ENCODE results near the gene BAD. TPM values are rescaled to one million over a fixed set of nuclear protein-coding genes. Genes with fewer than 3 reads are reported as not detected.
A peak's percentile ranks its signal among the peaks of the same experiment; 100 is the strongest.
"Not testable (repeated sequence)": the region's sequence is repeated elsewhere in the genome, so short reads cannot be mapped to it uniquely, and the experiment has no call there.

The BAD gene
- total RNA-seq, 1 donor: 32.6 TPM

DNA sequence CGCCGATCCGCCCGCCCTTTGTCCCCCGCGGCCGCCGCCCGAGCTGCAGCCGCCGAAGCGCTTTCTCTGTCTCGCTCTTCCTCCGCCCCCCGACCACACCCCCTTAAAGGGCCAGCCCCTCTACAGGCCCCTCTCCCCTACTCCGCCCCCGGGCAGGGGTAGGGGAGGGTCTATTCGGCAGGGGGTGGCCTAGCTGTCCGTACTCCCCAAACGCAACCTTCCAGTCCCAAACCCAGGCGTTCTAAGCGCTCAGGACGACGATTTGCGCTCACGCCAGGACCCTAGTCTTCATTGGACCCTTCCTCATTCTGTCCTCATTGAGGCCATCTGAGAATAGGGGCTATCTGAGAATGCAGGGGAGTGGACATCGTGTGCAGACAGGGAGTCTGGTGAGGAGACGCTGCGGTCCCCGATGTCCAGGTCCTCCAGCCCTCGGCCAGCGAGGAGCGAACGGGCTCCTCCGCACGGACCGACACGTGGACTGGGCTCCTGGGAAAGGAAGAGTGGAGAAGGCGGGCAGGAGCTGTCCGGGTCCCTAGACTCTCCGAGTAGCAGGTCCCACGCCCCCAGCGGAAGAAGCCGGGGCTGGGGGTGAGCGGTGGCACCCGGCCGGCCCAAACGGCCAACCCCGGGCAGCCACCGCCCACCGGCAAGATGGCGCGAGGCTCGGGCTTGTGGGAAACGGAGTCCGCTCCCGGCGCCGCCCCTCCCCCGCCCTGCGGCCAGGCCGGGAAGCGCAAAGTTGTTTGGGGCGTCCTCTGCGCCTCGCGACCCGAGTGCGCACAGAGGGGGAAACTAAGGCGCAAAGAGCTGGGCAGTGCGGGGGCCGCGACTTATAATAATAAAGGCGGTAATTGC is 37.4 kb downstream of the BAD start, which contains the start of gene PPP1R14B:
Gene PPP1R14B, minus strand, starts transcription at position 73 of the 858 bp plus-strand sequence. CDS start 270 bp downstream, outside the sequence.
- peak in 2 of 3 donors; percentile 79 to 85 for DNase-seq (ENCODE audit: low read depth in 2 of 3, low spot score in 2 of 3)

DNA sequence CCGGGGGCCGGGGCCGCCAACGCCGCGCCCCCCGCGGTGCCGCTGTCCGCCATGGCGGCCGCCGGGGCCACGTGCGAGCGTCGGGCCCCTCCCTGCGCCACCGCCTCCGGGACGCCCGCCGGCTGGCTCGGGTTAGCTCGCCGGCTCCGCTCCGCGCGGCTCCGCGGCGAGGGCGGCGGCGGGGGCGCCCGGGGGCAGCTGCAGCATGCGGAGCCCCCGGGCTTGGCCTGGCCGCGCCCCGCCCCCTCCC is 37.9 kb downstream of the BAD start:
- DNase-seq (ENCODE audit: low read depth in 2 of 3, low spot score in 2 of 3): not testable (repeated sequence)

DNA sequence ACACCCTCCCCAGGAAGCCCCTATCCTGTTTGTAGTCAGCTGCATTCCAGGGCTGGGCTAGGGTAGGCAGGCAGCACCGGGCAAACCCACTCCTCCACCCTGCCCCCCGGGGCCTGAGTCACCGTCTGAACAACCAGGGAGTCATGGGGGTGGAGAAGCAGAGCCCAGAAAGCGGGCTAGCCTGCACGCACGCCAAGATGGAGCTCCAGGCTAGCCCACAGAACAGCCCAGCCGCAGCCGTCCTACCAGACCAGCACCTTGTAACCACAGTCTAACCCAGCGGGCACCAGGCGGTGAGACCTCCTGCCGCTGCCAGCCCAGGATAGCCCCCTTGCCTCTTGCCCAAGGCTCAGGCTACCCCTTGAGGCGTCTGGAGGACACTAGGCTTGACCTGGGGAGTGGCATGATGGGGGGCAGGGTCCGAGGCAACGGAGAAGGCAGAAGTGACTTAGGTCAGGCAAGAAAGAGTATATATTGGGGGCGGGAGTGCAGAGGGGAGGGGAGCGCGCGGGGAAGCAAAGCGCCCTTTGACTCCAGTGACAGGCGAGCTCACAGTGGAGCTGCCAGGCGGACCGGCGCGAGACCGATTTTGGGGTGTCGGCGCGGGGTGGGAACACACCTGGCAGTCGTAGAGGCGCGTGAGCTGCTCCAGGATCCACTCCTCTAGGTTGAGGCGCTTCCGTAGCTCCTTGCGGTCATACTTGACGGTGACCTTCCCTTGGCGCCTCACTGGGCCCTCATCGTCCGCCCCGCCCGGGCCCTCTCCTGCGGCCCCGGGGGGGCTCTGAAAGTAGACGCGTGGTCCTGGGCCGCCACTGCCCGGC is 38.5 kb downstream of the BAD start:
- peak in 2 of 3 donors; percentile 85 to 90 for DNase-seq (ENCODE audit: low read depth in 2 of 3, low spot score in 2 of 3)

DNA sequence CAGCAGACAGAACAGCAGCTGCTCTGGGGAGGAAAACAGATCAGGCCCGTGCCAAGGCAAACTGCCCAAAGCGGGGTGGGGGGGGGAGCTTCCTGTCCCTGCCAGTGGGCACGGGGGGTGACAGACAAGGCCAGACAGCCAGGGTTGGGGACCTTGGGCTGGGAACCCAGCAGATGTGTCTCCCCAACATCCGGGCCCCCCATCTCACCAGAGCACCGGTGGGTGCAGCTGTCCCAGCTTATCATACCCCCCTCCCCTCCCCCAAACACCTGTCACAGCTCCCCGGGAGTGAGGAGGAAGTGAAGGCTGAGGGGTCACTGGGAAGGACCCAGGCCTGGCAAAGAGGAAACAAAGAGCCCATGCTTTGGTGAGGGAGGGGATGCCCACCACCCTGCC is 39.1 kb downstream of the BAD start:
- DNase-seq (ENCODE audit: low read depth in 2 of 3, low spot score in 2 of 3): peak in 2 of 3 donors; percentile 62 to 70

DNA sequence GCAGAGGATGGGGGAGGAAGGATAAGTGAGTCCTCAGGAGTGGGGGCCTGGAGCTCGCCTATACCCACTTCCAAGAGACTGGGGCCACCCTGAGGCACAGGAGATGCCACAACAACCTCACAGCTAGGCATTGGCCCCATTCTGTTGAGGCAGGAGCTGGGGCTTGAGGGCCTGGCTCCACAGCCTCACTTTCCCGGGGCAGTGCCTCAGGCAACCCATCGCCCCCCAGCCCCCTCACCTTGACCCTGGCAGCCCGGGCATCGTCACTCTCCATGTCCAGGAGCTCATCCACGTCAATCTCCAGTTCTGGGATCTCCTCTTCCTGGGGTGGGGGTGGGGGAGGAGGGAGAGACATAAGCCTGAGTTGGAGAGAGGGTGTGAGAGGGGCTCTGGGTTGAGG is 39.5 kb downstream of the BAD start:
- DNase-seq (ENCODE audit: low read depth in 2 of 3, low spot score in 2 of 3): no peak

DNA sequence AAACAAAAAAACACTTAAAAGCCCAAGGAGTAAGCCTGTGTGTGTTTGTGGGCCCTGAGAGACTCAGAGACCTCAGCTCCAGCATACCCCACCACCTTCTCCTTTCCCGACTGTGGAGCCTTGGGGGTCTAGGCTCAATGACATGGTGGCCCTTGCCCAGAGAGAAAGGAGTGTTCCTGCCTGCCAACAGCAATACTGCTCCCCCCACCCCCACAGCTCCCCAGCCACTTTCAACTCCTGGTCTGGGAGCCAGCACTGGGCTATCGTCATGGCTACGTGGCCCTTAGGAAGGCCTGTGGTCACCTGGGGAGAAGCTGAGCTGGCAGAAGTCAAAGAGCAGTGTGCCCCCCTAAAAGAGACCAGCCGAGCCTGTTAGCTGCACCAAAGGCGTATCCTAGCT is 40.4 kb downstream of the BAD start:
- no peak for DNase-seq (ENCODE audit: low read depth in 2 of 3, low spot score in 2 of 3)

DNA sequence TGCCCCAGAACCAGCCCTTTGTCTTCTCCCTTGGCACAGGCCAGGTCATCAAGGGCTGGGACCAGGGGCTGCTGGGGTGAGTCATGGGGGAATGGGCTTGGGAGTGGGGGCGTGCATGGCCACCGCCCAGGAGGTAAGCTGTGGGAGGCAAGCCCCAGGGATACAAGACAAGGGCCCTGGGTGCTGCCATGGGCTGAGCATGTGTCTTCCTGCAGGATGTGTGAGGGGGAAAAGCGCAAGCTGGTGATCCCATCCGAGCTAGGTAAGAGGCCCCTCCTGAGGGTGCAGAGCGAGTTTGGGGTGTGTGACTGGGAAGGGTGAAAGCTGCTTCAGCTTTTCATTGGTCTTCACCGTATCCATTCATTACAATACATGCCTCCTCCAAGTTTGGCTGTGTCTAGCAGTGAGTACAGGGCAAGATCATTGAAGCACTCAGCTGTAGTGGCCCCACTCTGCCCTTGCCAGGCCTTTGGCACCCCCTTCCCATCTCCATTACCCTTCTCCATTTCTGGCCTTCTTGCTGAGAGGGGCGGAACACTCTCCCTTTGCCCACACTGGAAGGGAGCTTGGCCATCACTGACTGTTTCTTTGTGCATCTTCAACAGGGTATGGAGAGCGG is 41.1 kb downstream of the BAD start:
- DNase-seq (ENCODE audit: low read depth in 2 of 3, low spot score in 2 of 3): no peak

DNA sequence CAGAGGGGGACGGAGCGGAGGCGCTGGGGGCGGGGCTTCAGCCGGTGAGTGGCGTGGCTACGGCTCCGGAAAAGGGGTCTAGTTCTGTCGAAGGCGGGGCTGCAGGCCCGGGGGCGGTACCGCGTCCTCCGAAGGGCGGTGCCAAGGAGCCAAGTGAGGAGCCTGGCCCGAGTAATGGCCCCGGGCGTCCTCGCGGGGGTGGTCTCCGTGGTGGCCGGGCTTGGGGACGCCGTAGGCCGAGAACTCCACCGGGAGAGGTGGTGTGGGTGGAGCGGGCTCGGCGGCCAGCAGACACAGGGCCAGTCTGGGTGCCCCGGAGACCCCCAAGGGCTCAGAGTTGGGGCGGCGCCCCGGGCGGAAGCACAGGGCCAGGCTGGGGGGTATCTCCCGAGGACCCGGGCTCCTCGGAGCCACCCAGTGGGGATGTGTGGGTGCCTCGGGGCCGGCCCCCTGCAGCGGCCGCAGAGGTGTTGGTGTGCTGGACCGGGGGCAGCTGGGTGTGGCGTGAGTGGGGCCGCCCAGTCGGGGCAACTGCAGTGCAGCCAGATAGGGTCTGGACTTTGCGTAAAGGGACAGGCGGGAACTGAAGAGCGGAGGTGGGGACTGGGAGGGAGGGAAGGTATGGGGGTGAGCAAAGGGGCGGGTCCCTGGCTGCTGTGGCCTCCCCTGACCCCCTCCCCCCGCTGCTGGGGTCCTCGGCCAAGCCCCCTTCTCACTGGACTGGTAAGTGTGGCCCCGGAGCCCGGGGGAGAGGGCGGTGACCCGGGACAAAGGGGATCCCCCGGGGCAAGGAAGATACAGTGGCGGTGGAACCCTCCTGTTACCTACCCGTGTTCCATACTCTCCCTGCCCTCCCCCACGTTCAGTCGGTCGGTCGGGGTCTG is 42.7 kb downstream of the BAD start:
- DNase-seq (ENCODE audit: low read depth in 2 of 3, low spot score in 2 of 3): peak in 2 of 3 donors; percentile 99

DNA sequence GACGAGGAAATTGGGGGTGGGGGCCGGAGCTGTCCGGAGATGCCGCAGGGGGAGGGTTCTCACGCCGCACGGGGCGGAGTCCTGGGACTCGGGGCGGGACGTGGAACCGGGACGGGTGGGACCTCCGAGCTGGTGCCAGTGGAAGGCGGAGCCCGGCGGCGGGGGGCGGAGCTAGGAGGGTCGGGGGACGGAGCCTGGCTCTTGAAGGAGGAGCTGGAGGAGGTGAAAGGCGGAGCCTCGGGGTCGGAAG is 43.3 kb downstream of the BAD start:
- peak in 1 of 3 donors; percentile 97 for DNase-seq (ENCODE audit: low read depth in 2 of 3, low spot score in 2 of 3)

DNA sequence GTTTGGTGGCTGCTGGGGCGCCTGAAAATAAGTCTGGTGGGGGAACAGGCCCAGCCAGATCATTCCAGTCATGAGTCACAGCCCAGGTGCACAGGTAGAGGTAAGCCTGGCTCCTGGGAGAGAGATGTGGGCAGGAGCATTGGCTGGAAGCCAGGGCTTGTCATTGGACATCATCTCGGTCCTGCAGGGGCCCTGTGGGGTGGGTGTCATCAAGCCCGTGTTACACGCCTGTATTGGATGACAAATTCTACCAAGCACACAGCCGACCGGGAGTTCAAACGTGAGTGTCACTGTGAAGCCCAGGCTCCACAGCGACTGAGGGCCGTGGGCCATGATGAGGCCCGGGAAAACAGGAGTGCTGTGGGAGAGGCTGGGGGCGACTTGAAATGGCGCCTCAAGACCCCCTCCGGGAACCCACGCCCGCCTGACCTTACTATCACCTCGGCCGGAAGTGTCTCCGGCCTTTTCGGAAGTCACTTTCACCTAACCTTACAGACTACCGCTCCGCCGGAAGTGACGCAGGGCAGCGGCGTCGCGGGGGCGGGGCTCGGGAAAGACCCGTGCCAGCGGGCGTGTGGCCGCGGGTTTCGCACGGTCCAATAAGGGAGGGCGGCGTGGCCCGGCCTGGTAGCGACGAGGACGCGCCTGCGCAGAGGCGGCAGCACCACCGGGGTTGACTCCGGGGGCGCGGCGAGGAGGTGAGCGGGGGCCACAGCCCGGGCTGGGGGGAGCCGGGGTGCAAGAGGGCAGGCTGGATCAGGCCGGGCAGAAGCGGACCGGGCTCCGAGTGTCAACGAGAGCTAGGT is 43.8 kb downstream of the BAD start, which contains the start of gene FKBP2:
Gene FKBP2, plus strand, starts transcription at position 661 of the 806 bp plus-strand sequence. CDS start 1,293 bp downstream, outside the sequence.
- peak; percentile 97 to 98 (median 98) for DNase-seq (ENCODE audit: low read depth in 2 of 3, low spot score in 2 of 3)

DNA sequence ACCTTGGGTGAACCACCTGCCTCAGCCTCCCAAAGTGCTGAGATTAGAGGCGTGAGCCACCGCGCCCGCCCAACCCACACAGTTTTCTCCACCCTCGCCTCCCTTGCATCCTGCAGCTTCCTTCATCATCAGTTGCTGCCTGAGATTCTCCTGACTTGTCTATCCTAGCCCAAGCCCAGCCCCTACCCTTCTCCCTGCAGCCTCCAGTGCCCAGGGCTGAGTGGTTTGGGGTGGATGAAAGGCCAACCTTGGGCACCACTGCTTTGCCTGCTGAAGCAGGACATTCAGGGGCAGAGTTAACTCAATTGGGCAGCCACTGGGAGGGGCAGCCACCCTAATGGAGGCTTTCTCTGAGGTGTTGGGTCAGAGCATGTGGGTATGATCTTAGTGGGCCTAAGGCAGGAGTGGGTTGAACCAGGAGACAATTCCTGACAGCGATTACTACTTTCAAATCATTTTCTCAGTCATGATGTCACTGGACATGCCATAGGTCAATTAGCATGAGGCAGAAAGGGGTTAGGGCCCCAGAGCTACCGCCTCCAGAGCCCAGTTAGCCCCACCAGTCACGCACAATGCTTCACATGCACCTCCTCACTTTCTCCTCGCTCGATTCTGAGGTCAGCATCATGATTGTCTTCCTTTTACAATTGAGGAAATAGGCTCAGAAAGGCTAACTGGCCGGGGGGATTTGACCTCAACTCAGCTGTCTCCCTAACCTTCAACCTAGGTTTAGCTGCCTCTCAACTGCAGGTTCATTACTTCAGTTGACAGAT is 44.6 kb downstream of the BAD start:
- peak in 2 of 3 donors; percentile 38 to 52 for DNase-seq (ENCODE audit: low read depth in 2 of 3, low spot score in 2 of 3)

DNA sequence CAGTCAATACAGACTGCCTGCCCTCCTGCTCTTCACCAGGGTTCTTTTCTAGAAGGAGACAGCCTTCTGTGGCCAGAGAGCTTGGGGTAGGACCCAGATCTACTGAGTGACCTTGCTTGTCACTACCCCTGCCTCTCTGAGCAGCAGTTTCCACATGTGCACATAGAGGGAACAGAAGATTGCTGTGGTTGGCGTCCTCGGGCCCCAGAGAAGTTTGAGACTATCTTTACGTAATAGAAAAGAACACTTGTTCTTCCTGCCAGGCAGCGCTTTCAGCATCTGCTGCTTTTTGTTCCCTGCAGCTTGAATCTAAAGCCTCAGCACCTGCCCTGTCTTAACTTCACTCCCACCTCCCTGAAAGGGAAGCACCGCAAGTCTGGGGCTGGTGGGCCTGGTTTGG is 45.5 kb downstream of the BAD start:
- no peak for DNase-seq (ENCODE audit: low read depth in 2 of 3, low spot score in 2 of 3)

DNA sequence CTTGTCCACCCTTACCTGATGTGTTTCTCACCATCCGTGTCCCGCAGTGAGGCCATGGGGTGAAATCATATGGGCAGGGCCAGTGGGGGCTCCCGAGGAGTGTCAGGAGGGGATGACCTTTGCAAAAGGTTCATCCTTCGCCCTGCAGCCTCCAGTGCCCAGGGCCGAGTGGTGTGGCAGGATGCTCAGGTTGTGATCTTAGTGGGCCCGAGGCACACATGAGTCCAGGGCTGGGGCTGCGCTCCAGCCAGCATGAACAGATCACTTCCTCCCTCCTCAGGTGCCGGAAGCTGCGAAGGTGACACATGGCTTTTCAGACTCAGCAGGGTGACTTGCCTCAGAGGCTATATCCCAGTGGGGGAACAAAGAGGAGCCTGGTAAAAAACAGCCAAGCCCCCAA is 46.4 kb downstream of the BAD start:
- no peak for DNase-seq (ENCODE audit: low read depth in 2 of 3, low spot score in 2 of 3)

DNA sequence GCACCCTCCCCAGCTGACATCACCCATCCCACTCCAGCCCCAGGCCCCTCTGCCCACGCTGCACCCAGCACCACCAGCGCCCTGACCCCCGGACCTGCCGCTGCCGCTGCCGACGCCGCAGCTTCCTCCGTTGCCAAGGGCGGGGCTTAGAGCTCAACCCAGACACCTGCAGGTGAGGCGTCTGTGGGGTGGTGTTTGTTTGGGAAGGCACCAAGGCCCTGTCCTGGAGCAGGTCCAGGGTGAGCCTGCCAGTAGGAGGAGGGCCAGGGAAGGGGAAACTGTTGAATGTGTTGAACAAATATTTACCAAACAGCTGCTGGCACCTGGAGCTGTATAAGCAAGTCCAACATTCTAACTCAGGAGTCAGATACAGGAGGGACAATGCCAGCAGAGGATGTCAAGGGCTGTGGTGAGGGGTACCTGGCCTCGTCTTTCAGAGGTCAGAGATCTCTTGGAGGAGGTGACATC is 46.9 kb downstream of the BAD start:
- no peak for DNase-seq (ENCODE audit: low read depth in 2 of 3, low spot score in 2 of 3)

DNA sequence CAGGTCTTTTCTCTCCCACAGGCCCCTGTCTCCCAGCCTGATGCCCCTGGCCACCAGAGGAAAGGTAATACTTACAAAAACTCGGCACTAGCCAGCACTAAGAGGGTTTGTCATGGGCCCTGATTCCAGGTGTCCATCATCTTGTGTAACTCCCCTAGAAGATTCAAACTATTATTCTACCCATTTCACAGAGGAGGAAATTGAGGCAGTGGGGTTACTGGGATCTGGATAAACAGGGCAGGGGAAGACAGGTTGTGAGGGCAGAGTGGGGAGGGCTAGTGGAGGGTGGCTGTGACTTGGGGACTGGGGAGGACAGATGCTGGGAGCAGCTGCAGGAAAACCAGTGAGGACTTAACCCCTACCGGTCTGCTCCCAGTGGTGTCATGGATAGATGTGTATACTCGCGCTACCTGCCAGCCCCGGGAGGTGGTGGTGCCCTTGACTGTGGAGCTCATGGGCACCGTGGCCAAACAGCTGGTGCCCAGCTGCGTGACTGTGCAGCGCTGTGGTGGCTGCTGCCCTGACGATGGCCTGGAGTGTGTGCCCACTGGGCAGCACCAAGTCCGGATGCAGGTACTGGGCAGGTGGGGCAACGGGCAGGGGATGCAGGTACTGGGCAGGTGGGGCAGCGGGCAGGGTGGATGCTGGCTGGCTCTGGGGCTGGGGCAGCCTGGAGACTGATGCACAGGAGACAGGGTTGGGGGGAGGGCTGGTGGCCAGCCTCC is 48.9 kb downstream of the BAD start:
- DNase-seq (ENCODE audit: low read depth in 2 of 3, low spot score in 2 of 3): no peak

DNA sequence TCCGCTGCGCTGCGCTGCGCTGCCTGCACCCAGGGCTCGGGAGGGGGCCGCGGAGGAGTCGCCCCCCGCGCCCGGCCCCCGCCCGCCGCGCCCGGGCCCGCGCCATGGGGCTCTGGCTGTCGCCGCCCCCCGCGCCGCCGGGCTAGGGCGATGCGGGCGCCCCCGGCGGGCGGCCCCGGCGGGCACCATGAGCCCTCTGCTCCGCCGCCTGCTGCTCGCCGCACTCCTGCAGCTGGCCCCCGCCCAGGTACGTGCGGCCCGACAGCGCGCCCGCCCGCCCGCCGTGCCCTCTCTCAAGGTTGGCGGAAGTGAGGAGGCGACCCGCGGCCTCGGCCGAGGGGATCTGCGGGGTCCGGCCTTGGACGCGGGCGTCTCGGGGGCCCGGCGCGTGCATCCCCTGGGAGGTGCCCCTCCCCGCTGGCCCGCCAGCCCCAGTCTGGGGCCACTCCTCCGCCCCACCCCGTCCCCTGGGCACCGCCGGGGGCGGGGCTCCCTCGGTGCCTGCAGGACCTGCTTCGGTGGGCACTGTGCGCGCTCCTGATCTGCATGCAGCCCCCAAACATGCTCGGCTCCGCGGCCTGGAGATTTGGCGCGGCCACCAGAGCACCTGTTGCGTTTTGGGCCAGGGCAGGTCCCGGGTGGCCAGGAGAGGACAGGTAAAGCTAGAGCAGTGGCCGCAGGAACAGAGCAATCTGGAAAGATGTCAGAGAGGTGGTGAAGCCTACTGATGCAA is 49.7 kb downstream of the BAD start:
- DNase-seq (ENCODE audit: low read depth in 2 of 3, low spot score in 2 of 3): peak in 2 of 3 donors; percentile 55 to 63

DNA sequence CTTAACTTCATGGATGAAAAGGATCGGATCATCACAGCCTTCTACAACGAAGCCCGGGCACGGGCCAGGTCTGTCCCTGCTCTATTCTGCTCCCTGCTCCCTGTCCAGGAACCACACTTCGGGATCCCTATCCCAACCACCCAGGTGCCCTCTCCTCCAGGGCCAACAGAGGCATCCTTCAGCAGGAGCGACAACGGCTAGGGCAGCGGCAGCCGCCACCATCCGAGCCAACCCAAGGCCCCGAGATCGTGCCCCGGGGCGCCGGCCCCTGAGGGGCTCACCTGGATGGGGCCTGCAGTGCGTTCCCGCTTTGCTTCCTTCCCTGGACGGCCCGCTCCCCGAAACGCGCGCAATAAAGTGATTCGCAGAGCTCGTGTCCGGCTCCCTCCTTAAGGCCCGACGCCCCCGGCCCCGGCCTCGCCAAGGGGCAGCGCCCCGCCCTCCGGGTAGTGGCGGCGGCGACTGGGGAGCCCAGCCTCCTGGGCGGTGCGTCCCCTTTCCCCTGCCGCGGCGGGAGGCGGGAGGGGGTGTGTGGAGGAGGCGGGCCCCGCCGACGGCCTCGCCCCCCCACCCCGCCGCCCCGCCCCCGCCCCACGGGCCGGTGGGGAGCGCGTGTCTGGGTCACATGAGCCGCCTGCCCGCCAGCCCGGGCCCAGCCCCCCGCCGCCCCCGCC is 50.4 kb downstream of the BAD start, which contains the start of gene VEGFB:
Gene VEGFB, plus strand, starts transcription at position 672 of the 674 bp plus-strand sequence. CDS start 250 bp downstream, outside the sequence.
- peak in 2 of 3 donors; percentile 43 to 53 for DNase-seq (ENCODE audit: low read depth in 2 of 3, low spot score in 2 of 3)

All from hematopoietic multipotent progenitor cell (in vitro differentiated cells).